Upper lobe of left lung (tissue), 6 donors: ENCODE data around the gene CYP4F2. TPM values are rescaled to one million over a fixed set of nuclear protein-coding genes. Genes with fewer than 3 reads are reported as not detected.
A peak's percentile ranks its signal among the peaks of the same experiment; 100 is the strongest.
"Not testable (repeated sequence)": the region's sequence is repeated elsewhere in the genome, so short reads cannot be mapped to it uniquely, and the experiment has no call there.

Experiments
- ATAC-seq, 2 donors: fragments of 200-7000 bp; cut with Tn5 transposase; one replicate each; pipeline ENCODE4 v1.9.1; 2022; ENCODE audit warnings: mild to moderate bottlenecking in 2 of 2, moderate library complexity in 2 of 2; ENCODE audit not compliant: low FRiP score in 2 of 2
- DNase-seq, 2 donors: peaks; one replicate each; pipeline ENCODE4 v3.0.0-alpha.2; 2019 to 2020
- H3K27ac ChIP-seq, 4 donors: fragments of 200-600 bp; sonication (generic); one replicate each; pipeline ENCODE4 v1.5.1; 2016 to 2019
- H3K27me3 ChIP-seq, 4 donors: fragments of 200-600 bp; sonication (generic); one replicate each; pipeline ENCODE4 v1.5.1; 2017 to 2019
- H3K36me3 ChIP-seq, 4 donors: fragments of 200-600 bp; sonication (generic); one replicate each; pipeline ENCODE4 v1.5.1; 2016 to 2019
- H3K4me1 ChIP-seq, 4 donors: fragments of 200-600 bp; sonication (generic); one replicate each; pipeline ENCODE4 v1.5.1; 2018 to 2019
- H3K4me3 ChIP-seq, 4 donors: fragments of 200-600 bp; sonication (generic); one replicate each; pipeline ENCODE4 v1.5.1; 2017 to 2019; ENCODE audit warnings: mild to moderate bottlenecking in 2 of 4, moderate library complexity in 1 of 4
- H3K9me3 ChIP-seq, 4 donors: fragments of 200-600 bp; sonication (generic); one replicate each; pipeline ENCODE4 v1.5.1; 2018 to 2019
- EP300 ChIP-seq, 4 donors: sonication (generic); formaldehyde crosslinking; IDR thresholded peaks; one replicate each; pipeline ENCODE4 v1.5.1; 2017; ENCODE audit warnings: antibody characterized with exemption in 4 of 4, control low read depth in 2 of 4
- POLR2A ChIP-seq, 4 donors: fragments of 450-650 bp; IDR thresholded peaks; one replicate each; pipeline ENCODE4 v1.5.1; 2016 to 2017; ENCODE audit warnings: antibody characterized with exemption in 4 of 4, mild to moderate bottlenecking in 2 of 4
- POLR2AphosphoS5 ChIP-seq, 2 donors: sonication (generic); formaldehyde crosslinking; IDR thresholded peaks; one replicate each; pipeline ENCODE4 v1.5.1; 2017; ENCODE audit warnings: antibody characterized with exemption in 2 of 2
- WGBS, 2 donors: methylation state at CpG; one replicate each; pipeline ENCODE4 v1.1.5; 2017 to 2018; 5-methylcytosine and 5-hydroxymethylcytosine counted together
- total RNA-seq, 6 donors: library from RNA; depleted of rRNA in 4 of 6; stranded (reverse); fragments of >200 nt in 4 of 6; gene quantifications; one replicate each; pipeline versions ENCODE4 v1.1.0 to v1.2.1, GENCODE V29; 2016 to 2021
- TF ChIP-seq, protein P1 (sequence below), 6 experiments: fragments of 450-650 bp in 4 of 6; fragments of 200-600 bp in 2 of 6; sonication (generic) in 2 of 6; IDR thresholded peaks; one replicate each; pipeline ENCODE4 v1.5.1; 2016 to 2019; ENCODE audit warnings: antibody characterized with exemption in 6 of 6
- donor health status: DM: no; HTN: no; CAD: no; lungs with moderate emphysema.
- donor health status: DM: no; HTN: yes; CAD: no; lungs with severe emphysema.

The CYP4F2 gene
- total RNA-seq, 6 donors from 2014 or later, result 0.23 to 0.40 TPM; not detected in 4

DNA sequence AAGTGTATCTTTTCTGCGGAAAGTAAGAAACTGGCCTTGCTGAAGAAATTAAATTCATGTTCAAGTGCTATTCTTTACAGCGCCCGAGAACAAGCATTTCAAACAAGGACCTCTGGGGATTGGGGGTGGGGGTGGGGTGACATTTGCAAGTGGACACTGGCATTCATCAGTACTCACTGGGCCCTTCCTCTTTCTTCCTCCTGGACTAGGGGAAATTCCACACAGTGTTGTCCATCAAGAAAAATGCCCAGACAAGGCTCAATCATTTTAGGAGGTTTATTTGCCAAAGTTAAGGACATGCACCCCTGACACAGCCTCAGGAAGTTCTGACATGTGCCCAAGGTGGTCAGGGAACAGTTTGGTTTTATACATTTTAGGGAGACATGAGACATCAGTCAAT, 59.5 kb downstream of the CYP4F2 start:
- H3K9me3 ChIP-seq, result no peaks in the 10 kb centered on the region
- DNase-seq, result no peak
- no peak overlapping the region for H3K4me3 ChIP-seq
- no peak for ATAC-seq
- 91 to 92% methylated on average over 3 of the region's 3 CpGs for WGBS, 2 donors
- H3K36me3 ChIP-seq, result no peaks in the 10 kb centered on the region
- peak overlapping the region in 1 of 4 donors; percentile 98 for H3K27ac ChIP-seq
- no peak for TF ChIP-seq EP300 (IDR thresholded peaks at IDR 0.05)
- no peak for TF ChIP-seq POLR2AphosphoS5 (IDR thresholded peaks at IDR 0.05)
- no peak for TF ChIP-seq POLR2A (IDR thresholded peaks at IDR 0.05)
- TF ChIP-seq, protein P1, sequence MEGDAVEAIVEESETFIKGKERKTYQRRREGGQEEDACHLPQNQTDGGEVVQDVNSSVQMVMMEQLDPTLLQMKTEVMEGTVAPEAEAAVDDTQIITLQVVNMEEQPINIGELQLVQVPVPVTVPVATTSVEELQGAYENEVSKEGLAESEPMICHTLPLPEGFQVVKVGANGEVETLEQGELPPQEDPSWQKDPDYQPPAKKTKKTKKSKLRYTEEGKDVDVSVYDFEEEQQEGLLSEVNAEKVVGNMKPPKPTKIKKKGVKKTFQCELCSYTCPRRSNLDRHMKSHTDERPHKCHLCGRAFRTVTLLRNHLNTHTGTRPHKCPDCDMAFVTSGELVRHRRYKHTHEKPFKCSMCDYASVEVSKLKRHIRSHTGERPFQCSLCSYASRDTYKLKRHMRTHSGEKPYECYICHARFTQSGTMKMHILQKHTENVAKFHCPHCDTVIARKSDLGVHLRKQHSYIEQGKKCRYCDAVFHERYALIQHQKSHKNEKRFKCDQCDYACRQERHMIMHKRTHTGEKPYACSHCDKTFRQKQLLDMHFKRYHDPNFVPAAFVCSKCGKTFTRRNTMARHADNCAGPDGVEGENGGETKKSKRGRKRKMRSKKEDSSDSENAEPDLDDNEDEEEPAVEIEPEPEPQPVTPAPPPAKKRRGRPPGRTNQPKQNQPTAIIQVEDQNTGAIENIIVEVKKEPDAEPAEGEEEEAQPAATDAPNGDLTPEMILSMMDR (IDR thresholded peaks at IDR 0.05), result no peak
- peaks cover 8 to 21% (median 9%) of the 10 kb centered on the region in 4 donors for H3K4me1 ChIP-seq
- no peaks in the 10 kb centered on the region for H3K27me3 ChIP-seq

DNA sequence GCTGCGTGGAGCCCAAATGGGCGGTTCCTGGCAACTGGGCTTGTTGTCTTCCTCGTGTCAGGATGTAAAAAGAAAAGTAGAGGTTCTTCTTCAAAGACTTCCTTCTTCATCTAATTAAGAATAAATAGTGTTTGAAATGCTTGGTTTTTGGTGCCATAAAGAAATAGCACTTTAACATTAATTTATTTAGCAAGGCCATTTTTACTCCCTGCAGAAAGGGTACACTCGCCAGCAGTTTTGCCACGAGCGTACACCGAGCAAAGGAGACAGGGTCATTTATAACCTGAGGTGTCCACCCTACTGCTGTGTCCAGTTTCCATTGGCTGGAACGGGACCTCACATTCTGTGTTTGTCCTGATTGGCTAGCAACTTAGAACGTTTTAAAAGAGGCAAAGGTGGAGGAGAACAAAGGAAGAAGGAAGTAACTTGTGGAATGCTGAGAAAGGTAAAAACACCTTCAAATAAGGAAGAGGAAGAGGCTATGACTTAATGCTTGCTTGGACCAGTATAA, 60.6 kb downstream of the CYP4F2 start:
- peak in 1 of 4 donors; percentile 2 for TF ChIP-seq EP300 (IDR thresholded peaks at IDR 0.05)
- no peak for TF ChIP-seq POLR2AphosphoS5 (IDR thresholded peaks at IDR 0.05)
- TF ChIP-seq, protein P1 (IDR thresholded peaks at IDR 0.05), result no peak
- TF ChIP-seq POLR2A (IDR thresholded peaks at IDR 0.05), result no peak
- WGBS, 2 donors, result 0 to 2% methylated on average over 9 of the region's 9 CpGs
- Histone ChIP-seq H3K27me3 (no peaks in the 10 kb centered on the region), H3K4me3 (peak overlapping the region in 3 of 4 donors; percentile 60 to 74 (median 61)), H3K27ac (peak overlapping the region; percentile 96 to 99 (median 98)), H3K36me3 (no peaks in the 10 kb centered on the region), H3K4me1 (peaks cover 8 to 16% (median 9%) of the 10 kb centered on the region in 4 donors), H3K9me3 (no peaks in the 10 kb centered on the region)
- DNase-seq, result no peak
- peak; percentile 47 to 68 for ATAC-seq

DNA sequence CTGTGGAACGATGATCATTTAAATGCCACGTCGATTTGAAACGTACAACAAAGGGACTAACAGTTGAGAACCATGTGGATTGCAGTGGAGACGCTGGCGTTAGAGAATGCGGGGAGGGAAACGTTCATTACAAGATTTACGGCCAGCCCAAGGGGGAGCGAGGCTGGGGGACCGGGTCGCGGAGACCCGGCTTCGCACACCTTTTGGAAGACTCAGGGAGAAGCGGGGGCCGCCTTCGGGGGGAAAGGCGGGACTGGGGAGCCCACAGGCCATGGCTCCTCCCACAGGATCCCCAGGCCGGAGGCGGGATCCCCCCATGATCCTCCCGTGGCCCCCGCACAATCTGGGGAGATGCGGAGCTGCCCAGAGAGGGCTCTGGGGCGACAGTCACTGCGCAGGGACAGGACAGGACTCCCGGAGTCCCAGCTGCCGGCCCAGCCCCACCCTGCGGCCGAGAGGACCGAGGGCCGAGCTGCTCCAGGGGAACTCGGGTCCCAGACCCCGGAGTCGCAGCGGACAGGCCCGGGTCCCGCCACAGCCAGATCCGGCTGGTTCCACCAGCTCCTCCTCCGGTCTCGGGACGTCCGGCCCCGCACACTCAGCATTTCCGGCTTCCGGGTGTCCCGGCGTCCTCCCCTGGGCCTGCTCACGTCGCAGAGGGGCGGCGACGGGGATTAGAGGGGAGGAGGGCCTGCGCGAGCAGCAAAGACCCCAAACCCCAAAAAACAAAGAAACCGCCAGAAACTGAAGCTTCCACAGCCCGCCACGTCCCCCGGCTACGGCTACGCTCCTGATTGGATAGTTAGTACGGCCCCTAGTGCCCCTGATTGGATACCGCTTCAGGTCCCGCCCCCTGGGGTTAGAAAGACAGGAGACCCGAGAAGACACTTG, 61.3 kb downstream of the CYP4F2 start:
- H3K9me3 ChIP-seq, result no peaks in the 10 kb centered on the region
- TF ChIP-seq, protein P1 (IDR thresholded peaks at IDR 0.05), result peak in 2 of 6 experiments; percentile 11 to 13
- peak; percentile 87 to 88 for TF ChIP-seq POLR2AphosphoS5 (IDR thresholded peaks at IDR 0.05)
- TF ChIP-seq EP300 (IDR thresholded peaks at IDR 0.05), result peak in 1 of 4 donors; percentile 42
- TF ChIP-seq POLR2A (IDR thresholded peaks at IDR 0.05), result peak; percentile 46 to 95 (median 86)
- no peaks in the 10 kb centered on the region for H3K36me3 ChIP-seq
- peak overlapping the region; percentile 51 to 74 (median 60) for H3K4me3 ChIP-seq
- peaks cover 8 to 16% (median 9%) of the 10 kb centered on the region in 4 donors for H3K4me1 ChIP-seq
- ATAC-seq (peak; percentile 98 to 99), DNase-seq (peak; percentile 96 to 97)
- 2 to 3% methylated on average over 26 to 44 of the region's 65 CpGs for WGBS, 2 donors
- no peaks in the 10 kb centered on the region for H3K27me3 ChIP-seq
- peak overlapping the region; percentile 96 to 99 (median 98) for H3K27ac ChIP-seq

DNA sequence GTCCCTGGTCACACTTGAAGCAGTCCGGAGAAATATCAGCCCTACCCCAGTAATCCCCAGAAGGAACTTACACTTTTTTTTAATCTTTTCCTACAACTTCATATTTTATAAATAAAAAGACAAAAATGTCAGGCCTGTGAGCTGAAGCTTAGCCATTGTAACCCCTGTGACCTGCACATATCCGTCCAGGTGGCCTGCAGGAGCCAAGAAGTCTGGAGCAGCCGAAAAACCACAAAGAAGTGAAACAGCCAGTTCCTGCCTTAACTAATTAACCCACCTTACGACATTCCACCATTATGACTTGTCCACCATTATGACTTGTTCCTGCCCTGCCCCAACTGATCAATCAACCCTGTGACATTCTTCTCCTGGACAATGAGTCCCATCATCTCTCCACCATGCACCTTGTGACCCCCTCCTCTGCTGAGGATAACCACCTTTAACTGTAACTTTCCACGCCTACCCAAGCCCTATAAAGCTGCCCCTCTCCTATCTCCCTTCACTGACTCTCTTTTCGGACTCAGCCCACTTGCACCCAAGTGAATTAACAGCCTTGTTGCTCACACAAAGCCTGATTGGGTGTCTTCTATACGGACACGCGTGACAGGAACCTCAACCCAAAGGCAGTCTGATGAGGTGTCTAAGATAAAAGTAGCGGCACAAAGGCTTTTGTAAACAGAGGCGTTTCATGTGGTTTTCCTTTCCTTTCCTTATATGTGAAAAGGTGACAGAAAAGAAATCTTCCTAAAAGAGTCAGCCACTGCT, 62.1 kb downstream of the CYP4F2 start:
- ATAC-seq, result not testable (repeated sequence)

DNA sequence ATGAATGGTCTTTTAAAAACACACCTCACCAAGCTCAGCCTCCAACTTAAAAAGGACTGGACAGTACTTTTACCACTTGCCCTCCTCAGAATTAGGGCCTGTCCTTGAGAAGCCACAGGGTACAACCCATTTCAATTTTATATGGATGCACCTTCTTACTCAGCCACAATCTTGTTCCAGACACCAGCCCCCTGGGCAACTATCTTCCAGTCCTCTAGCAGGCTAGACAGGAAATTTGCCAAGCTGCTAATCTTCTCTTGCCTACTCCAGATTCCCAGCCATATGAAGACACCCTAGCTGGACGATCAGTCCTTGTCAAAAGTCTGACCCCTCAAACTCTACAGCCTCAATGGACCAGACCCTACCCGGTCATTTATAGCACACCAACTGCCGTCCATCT, 63.6 kb downstream of the CYP4F2 start:
- not testable (repeated sequence) for H3K27me3 ChIP-seq, H3K4me3 ChIP-seq, ATAC-seq, H3K9me3 ChIP-seq, DNase-seq, H3K36me3 ChIP-seq
- H3K4me1 ChIP-seq, result peaks cover 8 to 16% (median 9%) of the 10 kb centered on the region in 4 donors
- H3K27ac ChIP-seq, result peak overlapping the region in 1 of 4 donors; percentile 53
- 82 to 93% methylated on average over 3 of the region's 3 CpGs for WGBS, 2 donors

More for the DNA sequence above, 62.1 kb downstream of the CYP4F2 start:
- DNase-seq, result peak in 1 of 2 donors; percentile 25
- Histone ChIP-seq H3K4me1 (peaks cover 8 to 16% (median 9%) of the 10 kb centered on the region in 4 donors), H3K4me3 (peak overlapping the region; percentile 51 to 74 (median 60)), H3K27ac (peak overlapping the region; percentile 96 to 99 (median 98))
- not testable (repeated sequence) for H3K9me3 ChIP-seq, H3K36me3 ChIP-seq, H3K27me3 ChIP-seq
- WGBS, 2 donors, result 31 to 41% methylated on average over 11 of the region's 11 CpGs
